ENCODE results near the gene TTBK2.
"Not testable (repeated sequence)": the region's sequence is repeated elsewhere in the genome, so short reads cannot be mapped to it uniquely, and the experiment has no call there.

Gene TTBK2

GRCh38 chr15:42796955-42797782 lies 123.4 kb downstream of the TTBK2 start:
- Histone ChIP-seq H3K9me3 (ENCODE audit: control insufficient read depth in 2 of 2, low read length in 2 of 2) (no peaks in the 10 kb centered on the region), H3K27me3 (ENCODE audit: control insufficient read depth in 1 of 2, insufficient read depth in 2 of 2, low read length in 2 of 2) (no peaks in the 10 kb centered on the region), H3K4me3 (ENCODE audit: low read length in 2 of 2) (no peak overlapping the region), H3K36me3 (ENCODE audit: control insufficient read depth in 2 of 2, insufficient read depth in 2 of 2, low read length in 2 of 2) (peaks cover 5 to 8% of the 10 kb centered on the region in 2 donors), H3K4me1 (ENCODE audit: control insufficient read depth, insufficient read depth, low read length) (no peaks in the 10 kb centered on the region), H3K27ac (ENCODE audit: low read length) (no peak overlapping the region), H3K9ac (ENCODE audit: low read length in 2 of 2) (no peak overlapping the region)

- Histone ChIP-seq H3K9me3 (ENCODE audit: control insufficient read depth in 2 of 2, low read length in 2 of 2) (no peaks in the 10 kb centered on the region), H3K9ac (ENCODE audit: low read length in 2 of 2) (no peak overlapping the region), H3K4me3 (ENCODE audit: low read length in 2 of 2) (no peak overlapping the region), H3K4me1 (ENCODE audit: control insufficient read depth, insufficient read depth, low read length) (no peaks in the 10 kb centered on the region), H3K27me3 (ENCODE audit: control insufficient read depth in 1 of 2, insufficient read depth in 2 of 2, low read length in 2 of 2) (no peaks in the 10 kb centered on the region), H3K27ac (ENCODE audit: low read length) (no peak overlapping the region), H3K36me3 (ENCODE audit: control insufficient read depth in 2 of 2, insufficient read depth in 2 of 2, low read length in 2 of 2) (peaks cover 3 to 5% of the 10 kb centered on the region in 2 donors)
These were observed 131.9 kb downstream of the TTBK2 start for GRCh38 chr15:42788725-42789124.

GRCh38 chr15:42786978-42787377 lies 133.6 kb downstream of the TTBK2 start:
- Histone ChIP-seq H3K36me3 (ENCODE audit: control insufficient read depth in 2 of 2, insufficient read depth in 2 of 2, low read length in 2 of 2) (peaks cover 4 to 6% of the 10 kb centered on the region in 2 donors), H3K4me1 (ENCODE audit: control insufficient read depth, insufficient read depth, low read length) (no peaks in the 10 kb centered on the region), H3K4me3 (ENCODE audit: low read length in 2 of 2) (no peak overlapping the region), H3K27me3 (ENCODE audit: control insufficient read depth in 1 of 2, insufficient read depth in 2 of 2, low read length in 2 of 2) (no peaks in the 10 kb centered on the region), H3K27ac (ENCODE audit: low read length) (no peak overlapping the region), H3K9me3 (ENCODE audit: control insufficient read depth in 2 of 2, low read length in 2 of 2) (no peaks in the 10 kb centered on the region), H3K9ac (ENCODE audit: low read length in 2 of 2) (no peak overlapping the region)

GRCh38 chr15:42785569-42785968 lies 135.0 kb downstream of the TTBK2 start:
- no peak overlapping the region for H3K4me3 ChIP-seq (ENCODE audit: low read length in 2 of 2)
- H3K9me3 ChIP-seq (ENCODE audit: control insufficient read depth in 2 of 2, low read length in 2 of 2) = no peaks in the 10 kb centered on the region
- no peaks in the 10 kb centered on the region for H3K27me3 ChIP-seq (ENCODE audit: control insufficient read depth in 1 of 2, insufficient read depth in 2 of 2, low read length in 2 of 2)
- no peak overlapping the region for H3K9ac ChIP-seq (ENCODE audit: low read length in 2 of 2)
- H3K27ac ChIP-seq (ENCODE audit: low read length) = no peak overlapping the region
- H3K4me1 ChIP-seq (ENCODE audit: control insufficient read depth, insufficient read depth, low read length) = no peaks in the 10 kb centered on the region
- peaks cover 4 to 6% of the 10 kb centered on the region in 2 donors for H3K36me3 ChIP-seq (ENCODE audit: control insufficient read depth in 2 of 2, insufficient read depth in 2 of 2, low read length in 2 of 2)

GRCh38 chr15:42784705-42785104 lies 135.9 kb downstream of the TTBK2 start:
- Histone ChIP-seq H3K27ac (ENCODE audit: low read length) (no peak overlapping the region), H3K9me3 (ENCODE audit: control insufficient read depth in 2 of 2, low read length in 2 of 2) (no peaks in the 10 kb centered on the region), H3K4me3 (ENCODE audit: low read length in 2 of 2) (no peak overlapping the region), H3K36me3 (ENCODE audit: control insufficient read depth in 2 of 2, insufficient read depth in 2 of 2, low read length in 2 of 2) (peaks cover 4 to 6% of the 10 kb centered on the region in 2 donors), H3K27me3 (ENCODE audit: control insufficient read depth in 1 of 2, insufficient read depth in 2 of 2, low read length in 2 of 2) (no peaks in the 10 kb centered on the region), H3K9ac (ENCODE audit: low read length in 2 of 2) (no peak overlapping the region), H3K4me1 (ENCODE audit: control insufficient read depth, insufficient read depth, low read length) (no peaks in the 10 kb centered on the region)

- Histone ChIP-seq H3K9ac (ENCODE audit: low read length in 2 of 2) (no peak overlapping the region), H3K36me3 (ENCODE audit: control insufficient read depth in 2 of 2, insufficient read depth in 2 of 2, low read length in 2 of 2) (peaks cover 4 to 6% of the 10 kb centered on the region in 2 donors), H3K9me3 (ENCODE audit: control insufficient read depth in 2 of 2, low read length in 2 of 2) (no peaks in the 10 kb centered on the region)
These were observed 137.9 kb downstream of the TTBK2 start for GRCh38 chr15:42782716-42783115.

GRCh38 chr15:42775416-42775815 lies 145.2 kb downstream of the TTBK2 start:
- Histone ChIP-seq H3K4me3 (ENCODE audit: low read length in 2 of 2) (no peak overlapping the region), H3K9me3 (ENCODE audit: control insufficient read depth in 2 of 2, low read length in 2 of 2) (no peaks in the 10 kb centered on the region), H3K9ac (ENCODE audit: low read length in 2 of 2) (no peak overlapping the region), H3K27ac (ENCODE audit: low read length) (no peak overlapping the region), H3K4me1 (ENCODE audit: control insufficient read depth, insufficient read depth, low read length) (peaks cover 11% of the 10 kb centered on the region), H3K36me3 (ENCODE audit: control insufficient read depth in 2 of 2, insufficient read depth in 2 of 2, low read length in 2 of 2) (peaks cover 0 to 3% of the 10 kb centered on the region in 2 donors), H3K27me3 (ENCODE audit: control insufficient read depth in 1 of 2, insufficient read depth in 2 of 2, low read length in 2 of 2) (no peaks in the 10 kb centered on the region)

More at GRCh38 chr15:42782716-42783115, 137.9 kb downstream of the TTBK2 start:
- Histone ChIP-seq H3K4me3 (ENCODE audit: low read length in 2 of 2) (no peak overlapping the region), H3K27me3 (ENCODE audit: control insufficient read depth in 1 of 2, insufficient read depth in 2 of 2, low read length in 2 of 2) (no peaks in the 10 kb centered on the region), H3K4me1 (ENCODE audit: control insufficient read depth, insufficient read depth, low read length) (no peaks in the 10 kb centered on the region), H3K27ac (ENCODE audit: low read length) (no peak overlapping the region)

- H3K9me3 ChIP-seq (ENCODE audit: control insufficient read depth in 2 of 2, low read length in 2 of 2) = no peaks in the 10 kb centered on the region
- no peak overlapping the region for H3K9ac ChIP-seq (ENCODE audit: low read length in 2 of 2)
- no peaks in the 10 kb centered on the region for H3K27me3 ChIP-seq (ENCODE audit: control insufficient read depth in 1 of 2, insufficient read depth in 2 of 2, low read length in 2 of 2)
- peaks cover 0 to 3% of the 10 kb centered on the region in 2 donors for H3K36me3 ChIP-seq (ENCODE audit: control insufficient read depth in 2 of 2, insufficient read depth in 2 of 2, low read length in 2 of 2)
- no peak overlapping the region for H3K4me3 ChIP-seq (ENCODE audit: low read length in 2 of 2)
- H3K27ac ChIP-seq (ENCODE audit: low read length) = no peak overlapping the region
- peaks cover 11% of the 10 kb centered on the region for H3K4me1 ChIP-seq (ENCODE audit: control insufficient read depth, insufficient read depth, low read length)
These were observed 147.7 kb downstream of the TTBK2 start for GRCh38 chr15:42772901-42773300.

GRCh38 chr15:42772144-42772543 lies 148.4 kb downstream of the TTBK2 start:
- no peaks in the 10 kb centered on the region for H3K27me3 ChIP-seq (ENCODE audit: control insufficient read depth in 1 of 2, insufficient read depth in 2 of 2, low read length in 2 of 2)
- H3K9ac ChIP-seq (ENCODE audit: low read length in 2 of 2) = no peak overlapping the region
- H3K4me3 ChIP-seq (ENCODE audit: low read length in 2 of 2) = no peak overlapping the region
- H3K4me1 ChIP-seq (ENCODE audit: control insufficient read depth, insufficient read depth, low read length) = peaks cover 11% of the 10 kb centered on the region
- no peaks in the 10 kb centered on the region for H3K9me3 ChIP-seq (ENCODE audit: control insufficient read depth in 2 of 2, low read length in 2 of 2)
- H3K36me3 ChIP-seq (ENCODE audit: control insufficient read depth in 2 of 2, insufficient read depth in 2 of 2, low read length in 2 of 2) = peaks cover 0 to 3% of the 10 kb centered on the region in 2 donors
- H3K27ac ChIP-seq (ENCODE audit: low read length) = no peak overlapping the region

GRCh38 chr15:42766109-42766508 lies 154.5 kb downstream of the TTBK2 start:
- not testable (repeated sequence) for H3K27me3 ChIP-seq (ENCODE audit: control insufficient read depth in 1 of 2, insufficient read depth in 2 of 2, low read length in 2 of 2); H3K9me3 ChIP-seq (ENCODE audit: control insufficient read depth in 2 of 2, low read length in 2 of 2); H3K4me3 ChIP-seq (ENCODE audit: low read length in 2 of 2); H3K27ac ChIP-seq (ENCODE audit: low read length); H3K4me1 ChIP-seq (ENCODE audit: control insufficient read depth, insufficient read depth, low read length); H3K36me3 ChIP-seq (ENCODE audit: control insufficient read depth in 2 of 2, insufficient read depth in 2 of 2, low read length in 2 of 2); H3K9ac ChIP-seq (ENCODE audit: low read length in 2 of 2)

GRCh38 chr15:42764154-42764731 lies 156.3 kb downstream of the TTBK2 start:
- not testable (repeated sequence) for H3K27me3 ChIP-seq (ENCODE audit: control insufficient read depth in 1 of 2, insufficient read depth in 2 of 2, low read length in 2 of 2); H3K4me3 ChIP-seq (ENCODE audit: low read length in 2 of 2); H3K9ac ChIP-seq (ENCODE audit: low read length in 2 of 2)

More at GRCh38 chr15:42764154-42764731, 156.3 kb downstream of the TTBK2 start:
- not testable (repeated sequence) for H3K4me1 ChIP-seq (ENCODE audit: control insufficient read depth, insufficient read depth, low read length); H3K36me3 ChIP-seq (ENCODE audit: control insufficient read depth in 2 of 2, insufficient read depth in 2 of 2, low read length in 2 of 2); H3K9me3 ChIP-seq (ENCODE audit: control insufficient read depth in 2 of 2, low read length in 2 of 2); H3K27ac ChIP-seq (ENCODE audit: low read length)
